H9 (cell line): ENCODE results near the gene ZNF2. TPM values are rescaled to one million over a fixed set of nuclear protein-coding genes. Genes with fewer than 3 reads are reported as not detected.
A peak's percentile ranks its signal among the peaks of the same experiment; 100 is the strongest.

ENCODE experiments used
- DNase-seq: peaks from one replicate; pipeline ENCODE4 v3.0.0-alpha.2; 2017
- H2AFZ ChIP-seq: one replicate; pipeline ENCODE4 v1.6.1; 2013; ENCODE audit warnings: mild to moderate bottlenecking, low read length, control low read depth, moderate library complexity
- H2AK5ac ChIP-seq: 2 replicates; pipeline ENCODE4 v1.6.1; 2013; ENCODE audit warnings: low read length, control low read depth, mixed read lengths; ENCODE audit not compliant: insufficient read length
- H2BK120ac ChIP-seq: one replicate; pipeline ENCODE4 v1.6.1; 2013; ENCODE audit warnings: low read depth, mild to moderate bottlenecking, low read length, control low read depth, inconsistent platforms; ENCODE audit not compliant: poor library complexity, severe bottlenecking
- H2BK12ac ChIP-seq: 2 replicates; pipeline ENCODE4 v1.6.1; 2013; ENCODE audit warnings: low read length, control low read depth, mixed read lengths, low read depth; ENCODE audit not compliant: insufficient read length
- H2BK15ac ChIP-seq: 2 replicates; pipeline ENCODE4 v1.6.1; 2013; ENCODE audit warnings: low read depth, low read length, control low read depth
- H2BK20ac ChIP-seq: one replicate; pipeline ENCODE4 v1.6.1; 2013; ENCODE audit warnings: low read depth, mild to moderate bottlenecking, low read length, control low read depth, inconsistent platforms; ENCODE audit not compliant: poor library complexity, severe bottlenecking
- H2BK5ac ChIP-seq: 2 replicates; pipeline ENCODE4 v1.6.1; 2013; ENCODE audit warnings: low read length, control low read depth, mixed read lengths; ENCODE audit not compliant: insufficient read length
- H3K14ac ChIP-seq: 2 replicates; pipeline ENCODE4 v1.6.1; 2013; ENCODE audit warnings: low read length, control low read depth; ENCODE audit not compliant: insufficient read depth
- H3K18ac ChIP-seq: 2 replicates; pipeline ENCODE4 v1.6.1; 2013; ENCODE audit warnings: low read depth, mild to moderate bottlenecking, mixed read lengths, low read length, control low read depth; ENCODE audit not compliant: insufficient read length
- H3K23ac ChIP-seq: 2 replicates; pipeline ENCODE4 v1.6.1; 2013; ENCODE audit warnings: low read length, control low read depth, mixed read lengths, low read depth; ENCODE audit not compliant: insufficient read length
- H3K23me2 ChIP-seq: 2 replicates; pipeline ENCODE4 v1.6.1; 2013; ENCODE audit warnings: low read depth, mild to moderate bottlenecking, mixed read lengths, low read length, control low read depth; ENCODE audit not compliant: insufficient read length, poor library complexity, severe bottlenecking
- H3K27ac ChIP-seq: 2 replicates; pipeline ENCODE4 v1.5.1; 2013; ENCODE audit warnings: low read length, control low read depth, mixed read lengths, low read depth; ENCODE audit not compliant: insufficient read length
- H3K27me3 ChIP-seq: 2 replicates; pipeline ENCODE4 v1.6.1; 2013; ENCODE audit warnings: low read length, control low read depth, inconsistent platforms; ENCODE audit not compliant: insufficient read depth
- H3K4ac ChIP-seq: 2 replicates; pipeline ENCODE4 v1.6.1; 2013; ENCODE audit warnings: low read depth, mild to moderate bottlenecking, control low read depth, inconsistent platforms, low read length, moderate library complexity
- H3K4me1 ChIP-seq: 2 replicates; pipeline ENCODE4 v1.6.1; 2013; ENCODE audit warnings: low read length, control low read depth, inconsistent platforms; ENCODE audit not compliant: insufficient read depth
- H3K4me2 ChIP-seq: 2 replicates; pipeline ENCODE4 v1.6.1; 2013; ENCODE audit warnings: low read length, control low read depth, mixed read lengths; ENCODE audit not compliant: insufficient read length, insufficient read depth
- H3K56ac ChIP-seq: 2 replicates; pipeline ENCODE4 v1.6.1; 2013; ENCODE audit warnings: low read depth, mild to moderate bottlenecking, mixed read lengths, low read length, control low read depth; ENCODE audit not compliant: insufficient read length
- H3K79me1 ChIP-seq: 2 replicates; pipeline ENCODE4 v1.6.1; 2013; ENCODE audit warnings: low read depth, mild to moderate bottlenecking, moderate library complexity, low read length, control low read depth, inconsistent platforms; ENCODE audit not compliant: insufficient read depth, poor library complexity, severe bottlenecking
- H3K79me2 ChIP-seq: 2 replicates; pipeline ENCODE4 v1.6.1; 2013; ENCODE audit warnings: low read length, control low read depth, inconsistent platforms; ENCODE audit not compliant: insufficient read depth
- H3K9ac ChIP-seq: 2 replicates; pipeline ENCODE4 v1.6.1; 2013; ENCODE audit warnings: low read length, control low read depth, mixed read lengths; ENCODE audit not compliant: insufficient read length; ENCODE audit errors: extremely low read depth
- H3K9me3 ChIP-seq: one replicate; pipeline ENCODE4 v1.6.1; 2013; ENCODE audit warnings: low read depth, low read length, inconsistent platforms; ENCODE audit not compliant: control insufficient read depth
- H3T11ph ChIP-seq: one replicate; pipeline ENCODE4 v1.6.1; 2013; ENCODE audit warnings: mild to moderate bottlenecking, low read length, control low read depth, inconsistent platforms
- H4K20me1 ChIP-seq: one replicate; pipeline ENCODE4 v1.6.1; 2013; ENCODE audit not compliant: control insufficient read depth, insufficient read length, insufficient read depth
- H4K5ac ChIP-seq: 2 replicates; pipeline ENCODE4 v1.6.1; 2013; ENCODE audit warnings: low read depth, mild to moderate bottlenecking, mixed read lengths, low read length, control low read depth; ENCODE audit not compliant: insufficient read length
- H4K8ac ChIP-seq: replicated peaks from 2 replicates; pipeline ENCODE4 v1.6.1; 2013; ENCODE audit warnings: low read length, control low read depth, mixed read lengths, low read depth; ENCODE audit not compliant: insufficient read length
- H4K91ac ChIP-seq: 2 replicates; pipeline ENCODE4 v1.6.1; 2013; ENCODE audit warnings: low read depth, mild to moderate bottlenecking, moderate library complexity, mixed read lengths, low read length, control low read depth; ENCODE audit not compliant: insufficient read length
- H3K27ac Mint-ChIP-seq, 3 experiments: 2 replicates in 2 of 3; 3 replicates in 1 of 3; pipeline ENCODE4 v1.8.0; 2020 to 2021; ENCODE audit warnings: mixed read lengths in 3 of 3, mild to moderate bottlenecking in 1 of 3, moderate library complexity in 1 of 3
- H3K27me3 Mint-ChIP-seq: 2 replicates; pipeline ENCODE4 v1.8.0; 2021; ENCODE audit warnings: low read depth, mild to moderate bottlenecking, moderate library complexity, mixed read lengths
- H3K36me3 Mint-ChIP-seq, 3 experiments: 2 replicates in 2 of 3; 3 replicates in 1 of 3; pipeline ENCODE4 v1.8.0; 2020 to 2021; ENCODE audit warnings: low read depth in 3 of 3, mixed read lengths in 3 of 3; ENCODE audit not compliant: insufficient read depth in 1 of 3
- H3K4me1 Mint-ChIP-seq, 2 experiments: 2 replicates each; pipeline ENCODE4 v1.8.0; 2020; ENCODE audit warnings: mixed read lengths in 2 of 2
- H3K4me3 Mint-ChIP-seq, 2 experiments: 2 replicates in 1 of 2; 3 replicates in 1 of 2; pipeline ENCODE4 v1.8.0; 2020 to 2021; ENCODE audit warnings: mild to moderate bottlenecking in 2 of 2, mixed read lengths in 2 of 2, moderate library complexity in 1 of 2
- H3K9me3 Mint-ChIP-seq, 2 experiments: 2 replicates in 1 of 2; 3 replicates in 1 of 2; pipeline ENCODE4 v1.8.0; 2020; ENCODE audit warnings: mild to moderate bottlenecking in 2 of 2, mixed read lengths in 2 of 2, moderate library complexity in 1 of 2
- CTCF ChIP-seq: fragments of 200-600 bp; sonication (generic); conservative IDR thresholded peaks from 3 replicates; pipeline ENCODE4 v1.8.0; 2021; ENCODE audit warnings: antibody characterized with exemption, mild to moderate bottlenecking
- WGBS: extraction: QIAGEN DNeasy Blood & Tissue Kit; methylation state at CpG from one replicate; pipeline ENCODE4 v1.1.7; 2013; ENCODE audit warnings: missing lambda C conversion rate, low lambda C conversion rate, mixed read lengths; ENCODE audit not compliant: insufficient read length; ENCODE audit errors: extremely low coverage; 5-methylcytosine and 5-hydroxymethylcytosine counted together
- total RNA-seq: library from RNA; stranded (reverse); gene quantifications from 2 replicates; pipeline ENCODE4 v1.2.1, GENCODE V29; 2021

ZNF2 gene
- total RNA-seq, 1 experiment from 2014 or later = 2.2 TPM

- no peak overlapping the region for H2AK5ac ChIP-seq
- no peak overlapping the region for H2BK20ac ChIP-seq
- DNase-seq = peak; percentile 82
- H3K9me3 Mint-ChIP-seq = peaks cover 27 to 37% of the 10 kb centered on the region in 2 experiments
- no peak overlapping the region for H2BK120ac ChIP-seq
- H2BK15ac ChIP-seq = no peak overlapping the region
- H4K8ac ChIP-seq = no peak overlapping the region
- no peaks in the 10 kb centered on the region for H3K27me3 ChIP-seq
- no peak overlapping the region for H4K5ac ChIP-seq
- H3K79me1 ChIP-seq = no peaks in the 10 kb centered on the region
- H3K14ac ChIP-seq = no peak overlapping the region
- H3K9me3 ChIP-seq = no peaks in the 10 kb centered on the region
- peak; percentile 95 for TF ChIP-seq CTCF
- H3K36me3 Mint-ChIP-seq = no peaks in the 10 kb centered on the region
- H3T11ph ChIP-seq = no peak overlapping the region
- H3K79me2 ChIP-seq = no peaks in the 10 kb centered on the region
- H3K27me3 Mint-ChIP-seq = no peaks in the 10 kb centered on the region; the same call in 1 of the 2 replicates
- H3K23me2 ChIP-seq = no peaks in the 10 kb centered on the region
- no peak overlapping the region for H3K18ac ChIP-seq
- no peak overlapping the region for H3K27ac ChIP-seq
- no peak overlapping the region for H3K4me3 Mint-ChIP-seq
- H2BK5ac ChIP-seq = no peak overlapping the region
- no peaks in the 10 kb centered on the region for H4K20me1 ChIP-seq
- H3K56ac ChIP-seq = no peak overlapping the region
- no peak overlapping the region for H3K23ac ChIP-seq
- H3K27ac Mint-ChIP-seq = no peak overlapping the region
- no peak overlapping the region for H4K91ac ChIP-seq
- no peak overlapping the region for H2BK12ac ChIP-seq
- no peak overlapping the region for H3K9ac ChIP-seq
- no CpG with 5 or more reads among the region's 3 CpGs for WGBS
- no peaks in the 10 kb centered on the region for H3K4me1 ChIP-seq
- no peak overlapping the region for H2AFZ ChIP-seq
- H3K4me1 Mint-ChIP-seq = 0 out of 4 replicates have a peak, but pooled peaks cover 0 to 2% of the 10 kb centered on the region in 2 experiments
- no peak overlapping the region for H3K4me2 ChIP-seq
- H3K4ac ChIP-seq = no peak overlapping the region
Measured at GRCh38 chr2:95231723-95232122, 66.1 kb downstream of the ZNF2 start.
